B cell (primary cell): ENCODE results near the gene RSPRY1. TPM values are rescaled to one million over a fixed set of nuclear protein-coding genes. Genes with fewer than 3 reads are reported as not detected.

Experiments used
- ATAC-seq: fragments of 200-7000 bp; cut with Tn5 transposase; one replicate; pipeline ENCODE4 v1.10.0; 2021; ENCODE audit warnings: low read depth, mild to moderate bottlenecking, moderate number of reproducible peaks, moderate library complexity
- CTCF ChIA-PET: fragments of 350-600 bp; sonication (Branson Sonifier 250); formaldehyde crosslinking; loops from one replicate; lab custom pipeline; 2021; ENCODE audit warnings: antibody characterized with exemption, inconsistent platforms; lab: Charles Lee
- POLR2A ChIA-PET: fragments of 350-600 bp; sonication (Branson Sonifier 250); formaldehyde crosslinking; loops from one replicate; lab custom pipeline; 2021; ENCODE audit warnings: antibody characterized with exemption; lab: Charles Lee
- DNase-seq: peaks from one replicate; pipeline ENCODE4 v3.0.0; 2013
- H2AFZ ChIP-seq: 2 replicates; pipeline ENCODE4 v1.6.1; 2012; ENCODE audit warnings: mild to moderate bottlenecking, low read depth, low read length; ENCODE audit not compliant: insufficient read depth, poor library complexity, severe bottlenecking
- H3K27ac ChIP-seq, 2 donors: 1 replicate in 1 of 2; 2 replicates in 1 of 2; pipeline ENCODE4 v1.5.1; 2012 to 2013; ENCODE audit warnings: low read length in 2 of 2, mild to moderate bottlenecking in 2 of 2, moderate library complexity in 1 of 2
- H3K27me3 ChIP-seq, 4 experiments: fragments of 200-600 bp in 1 of 4; sonication (generic) in 1 of 4; replicated peaks in 1 of 4; 1 replicate in 2 of 4; 2 replicates in 2 of 4; pipeline versions ENCODE4 v1.6.1 to v1.7.0; 2013 to 2016; ENCODE audit warnings: low read length in 3 of 4, mild to moderate bottlenecking in 2 of 4, mixed read lengths in 1 of 4, moderate library complexity in 1 of 4; ENCODE audit not compliant: insufficient read depth in 4 of 4, control insufficient read depth in 3 of 4; ENCODE audit errors: control extremely low read depth in 1 of 4
- H3K36me3 ChIP-seq, 2 experiments: replicated peaks in 1 of 2; 1 replicate in 1 of 2; 2 replicates in 1 of 2; pipeline versions ENCODE4 v1.6.1 to v1.7.1; 2013; ENCODE audit warnings: low read length in 1 of 2; ENCODE audit not compliant: insufficient read depth in 2 of 2, control insufficient read depth in 1 of 2; ENCODE audit errors: control extremely low read depth in 1 of 2, extremely low read depth in 1 of 2
- H3K4me1 ChIP-seq, 2 donors: fragments of 200-600 bp in 1 of 2; sonication (generic) in 1 of 2; 1 replicate in 1 of 2; 2 replicates in 1 of 2; pipeline versions ENCODE4 v1.5.1 to v1.6.1; 2013 to 2017; ENCODE audit warnings: low read length in 2 of 2; ENCODE audit not compliant: control insufficient read depth in 2 of 2, insufficient read depth in 2 of 2
- H3K4me2 ChIP-seq: replicated peaks from 2 replicates; pipeline ENCODE3; 2012; ENCODE audit warnings: mild to moderate bottlenecking, low read depth, low read length; ENCODE audit not compliant: poor library complexity, severe bottlenecking
- H3K4me3 ChIP-seq, 5 experiments: fragments of 200-600 bp in 1 of 5; sonication (generic) in 1 of 5; 1 replicate in 3 of 5; 2 replicates in 2 of 5; pipeline versions ENCODE4 v1.5.1 to v1.7.0; 2011 to 2016; ENCODE audit warnings: low read length in 4 of 5, mild to moderate bottlenecking in 4 of 5, low read depth in 2 of 5, control low read depth in 1 of 5, moderate library complexity in 1 of 5; ENCODE audit not compliant: insufficient read depth in 1 of 5; ENCODE audit errors: control extremely low read depth in 1 of 5, extremely low read depth in 1 of 5
- H3K79me2 ChIP-seq: fragments of 200-600 bp; sonication (generic); one replicate; pipeline ENCODE4 v1.6.0; 2016; ENCODE audit warnings: low read length; ENCODE audit not compliant: control insufficient read depth, insufficient read depth
- H3K9ac ChIP-seq: fragments of 200-600 bp; sonication (generic); 2 replicates; pipeline ENCODE4 v1.6.1; 2017; ENCODE audit warnings: mild to moderate bottlenecking, low read length, moderate library complexity
- H3K9me3 ChIP-seq, 3 donors: one replicate each; pipeline versions ENCODE4 v1.6.1 to v1.7.1; 2013; ENCODE audit warnings: low read length in 2 of 3; ENCODE audit not compliant: control insufficient read depth in 2 of 3, insufficient read depth in 1 of 3; ENCODE audit errors: control extremely low read depth in 1 of 3
- H4K20me1 ChIP-seq: 2 replicates; pipeline ENCODE4 v1.6.0; 2012; ENCODE audit warnings: mild to moderate bottlenecking, low read length; ENCODE audit not compliant: insufficient read depth, control insufficient read depth, poor library complexity, severe bottlenecking
- H3K27ac Mint-ChIP-seq: one replicate; pipeline ENCODE4 v1.8.0; 2021; ENCODE audit warnings: mixed read lengths
- H3K27me3 Mint-ChIP-seq: one replicate; pipeline ENCODE4 v1.8.0; 2021; ENCODE audit warnings: mixed read lengths
- H3K4me1 Mint-ChIP-seq: one replicate; pipeline ENCODE4 v1.8.0; 2021; ENCODE audit warnings: mixed read lengths
- H3K4me3 Mint-ChIP-seq: one replicate; pipeline ENCODE4 v1.8.0; 2021; ENCODE audit warnings: mixed read lengths
- H3K9me3 Mint-ChIP-seq: one replicate; pipeline ENCODE4 v1.8.0; 2022; ENCODE audit warnings: mixed read lengths; ENCODE audit not compliant: insufficient read depth
- EZH2 ChIP-seq: IDR thresholded peaks from 2 replicates; pipeline ENCODE4 v1.6.1; 2012; ENCODE audit warnings: borderline replicate concordance, low read depth, mild to moderate bottlenecking, moderate library complexity, low read length; ENCODE audit not compliant: insufficient read depth, poor library complexity, severe bottlenecking
- WGBS: methylation state at CpG from one replicate; pipeline ENCODE4 v1.1.5; 2013; ENCODE audit warnings: missing lambda C conversion rate; ENCODE audit not compliant: insufficient coverage; 5-methylcytosine and 5-hydroxymethylcytosine counted together
- intact Hi-C: fragments of 100-400 bp; cut with micrococcal nuclease; formaldehyde crosslinking; loops from one replicate; pipeline ENCODE4 v1.10.0; 2022
- polyA plus RNA-seq: library from polyadenylated mRNA; depleted of rRNA; stranded (reverse); fragments of >200 nt; gene quantifications from 2 replicates; pipeline ENCODE4 v1.2.3, GENCODE V29; 2012
- total RNA-seq, 2 donors: library from RNA; stranded (reverse); fragments of 120-200 nt in 1 of 2; gene quantifications; 1 replicate in 1 of 2; 2 replicates in 1 of 2; pipeline versions ENCODE4 v1.2.3 to v1.2.4, GENCODE V29; 2013 to 2022
- TF ChIP-seq, protein P1 (sequence below): fragments of 200-600 bp; IDR thresholded peaks from one replicate; pipeline ENCODE4 v1.8.0; 2022; ENCODE audit warnings: antibody characterized with exemption, mild to moderate bottlenecking

The RSPRY1 gene
- total and polyA plus RNA-seq, 2 donors (not counting 1 experiment from before 2014, with no cell fraction given), result 9.6 to 38.4 TPM

DNA sequence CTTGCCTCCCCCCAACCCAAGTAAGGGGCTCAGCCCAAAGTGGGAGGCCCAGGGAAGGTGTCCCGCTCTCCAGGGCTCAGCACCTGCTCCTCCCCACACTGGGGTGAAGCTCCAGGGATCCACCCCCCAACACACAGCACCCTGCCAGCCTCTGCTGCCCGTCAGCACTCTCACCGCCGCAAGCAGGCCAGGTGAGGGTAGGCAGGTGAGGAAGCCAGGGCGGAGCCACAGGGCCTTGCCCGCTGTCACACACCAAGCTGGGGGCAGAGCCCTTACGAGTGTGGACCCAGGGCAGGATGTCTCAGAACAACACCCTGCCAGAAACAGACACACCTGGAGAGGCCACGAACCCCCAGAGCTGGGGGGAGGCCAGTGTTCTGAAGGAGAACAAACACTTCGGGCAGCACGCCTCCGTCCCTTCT, 78.8 kb downstream of the RSPRY1 start:
- Histone ChIP-seq H3K4me2 (no peak overlapping the region), H3K4me3 (no peak overlapping the region), H3K27me3 (no peaks in the 10 kb centered on the region), H3K36me3 (no peaks in the 10 kb centered on the region), H3K27ac (no peak overlapping the region), H2AFZ (no peak overlapping the region), H3K4me1 (peaks cover 0 to 12% of the 10 kb centered on the region in 2 donors), H3K79me2 (no peaks in the 10 kb centered on the region), H3K9ac (no peak overlapping the region), H3K9me3 (no peaks in the 10 kb centered on the region), H4K20me1 (no peaks in the 10 kb centered on the region)
- Mint-ChIP-seq H3K4me1 (peaks cover 9% of the 10 kb centered on the region), H3K4me3 (no peak overlapping the region), H3K27me3 (no peaks in the 10 kb centered on the region), H3K9me3 (no peaks in the 10 kb centered on the region), H3K27ac (no peak overlapping the region)
- WGBS, result 85% methylated on average over 7 of the region's 11 CpGs
- TF ChIP-seq, protein P1, sequence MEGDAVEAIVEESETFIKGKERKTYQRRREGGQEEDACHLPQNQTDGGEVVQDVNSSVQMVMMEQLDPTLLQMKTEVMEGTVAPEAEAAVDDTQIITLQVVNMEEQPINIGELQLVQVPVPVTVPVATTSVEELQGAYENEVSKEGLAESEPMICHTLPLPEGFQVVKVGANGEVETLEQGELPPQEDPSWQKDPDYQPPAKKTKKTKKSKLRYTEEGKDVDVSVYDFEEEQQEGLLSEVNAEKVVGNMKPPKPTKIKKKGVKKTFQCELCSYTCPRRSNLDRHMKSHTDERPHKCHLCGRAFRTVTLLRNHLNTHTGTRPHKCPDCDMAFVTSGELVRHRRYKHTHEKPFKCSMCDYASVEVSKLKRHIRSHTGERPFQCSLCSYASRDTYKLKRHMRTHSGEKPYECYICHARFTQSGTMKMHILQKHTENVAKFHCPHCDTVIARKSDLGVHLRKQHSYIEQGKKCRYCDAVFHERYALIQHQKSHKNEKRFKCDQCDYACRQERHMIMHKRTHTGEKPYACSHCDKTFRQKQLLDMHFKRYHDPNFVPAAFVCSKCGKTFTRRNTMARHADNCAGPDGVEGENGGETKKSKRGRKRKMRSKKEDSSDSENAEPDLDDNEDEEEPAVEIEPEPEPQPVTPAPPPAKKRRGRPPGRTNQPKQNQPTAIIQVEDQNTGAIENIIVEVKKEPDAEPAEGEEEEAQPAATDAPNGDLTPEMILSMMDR, result no peak
- no peak for TF ChIP-seq EZH2
- DNase-seq (no peak), ATAC-seq (no peak)
- intact Hi-C loops, result no loop called here
- CTCF ChIA-PET, result no interaction called here
- POLR2A ChIA-PET, result no interaction called here

DNA sequence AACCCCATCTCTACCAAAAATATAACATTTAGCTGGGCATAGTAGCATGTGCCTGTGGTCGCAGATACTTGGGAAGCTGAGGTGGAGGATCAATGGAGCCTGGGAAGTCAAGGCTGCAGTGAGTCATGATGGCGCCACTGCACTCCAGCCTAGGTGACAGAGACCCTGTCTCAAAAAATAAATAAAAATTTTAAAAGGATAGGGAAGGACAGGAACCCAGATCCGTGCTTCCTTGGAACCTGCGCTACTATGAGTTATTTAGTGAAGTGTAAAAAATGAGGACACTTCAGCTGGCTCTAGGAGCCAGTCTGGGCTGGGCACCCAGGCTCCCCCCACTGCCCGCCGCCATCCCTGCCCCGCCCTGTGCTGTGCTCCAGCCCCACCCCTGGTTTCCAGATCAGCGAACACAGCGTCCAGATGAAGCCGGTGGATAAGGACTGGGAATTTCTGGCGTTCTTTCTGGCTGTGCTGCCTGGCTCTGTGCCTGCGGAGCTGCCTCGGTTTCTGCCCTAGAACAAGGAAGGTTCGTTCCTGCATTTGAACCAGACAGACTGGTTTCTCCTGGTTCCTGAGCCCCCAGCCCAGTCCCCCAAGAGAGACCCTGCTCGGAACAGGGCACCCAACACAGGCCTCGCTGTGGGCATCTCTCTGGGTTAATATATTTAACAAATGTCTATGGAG, 79.9 kb downstream of the RSPRY1 start:
- ATAC-seq, result no peak
- Histone ChIP-seq H3K4me2 (no peak overlapping the region), H3K4me1 (peaks cover 0 to 5% of the 10 kb centered on the region in 2 donors), H3K27ac (no peak overlapping the region), H3K79me2 (no peaks in the 10 kb centered on the region), H4K20me1 (no peaks in the 10 kb centered on the region), H3K4me3 (no peak overlapping the region), H3K27me3 (no peaks in the 10 kb centered on the region), H3K36me3 (no peaks in the 10 kb centered on the region), H2AFZ (no peak overlapping the region), H3K9ac (no peak overlapping the region), H3K9me3 (no peaks in the 10 kb centered on the region)
- Mint-ChIP-seq H3K27ac (no peak overlapping the region), H3K27me3 (no peaks in the 10 kb centered on the region), H3K4me1 (peaks cover 3% of the 10 kb centered on the region), H3K4me3 (no peak overlapping the region), H3K9me3 (no peaks in the 10 kb centered on the region)
- TF ChIP-seq EZH2, result no peak
- TF ChIP-seq, protein P1, result no peak
- DNase-seq, result no peak
- CTCF ChIA-PET, result no interaction called here
- WGBS, result 94% methylated on average over 14 of the region's 16 CpGs
- intact Hi-C loops, result no loop called here
- POLR2A ChIA-PET, result no interaction called here
